HepG2 (cell line): ENCODE measurements around the gene XIAP. TPM values are rescaled to one million over a fixed set of nuclear protein-coding genes. Genes with fewer than 3 reads are reported as not detected.

Source experiments
- ESRRA ChIP-seq: sonication (generic); formaldehyde crosslinking; IDR thresholded peaks from 2 replicates; pipeline ENCODE4 v1.5.1; 2020; ENCODE audit warnings: mild to moderate bottlenecking, low read depth, missing genetic modification reagents
- GATAD2A ChIP-seq: IDR thresholded peaks from 2 replicates; pipeline ENCODE4 v1.6.1; 2016
- IRF1 ChIP-seq: sonication (generic); formaldehyde crosslinking; IDR thresholded peaks from 2 replicates; pipeline ENCODE4 v1.4.0; 2020; ENCODE audit warnings: low read depth, mild to moderate bottlenecking, missing genetic modification reagents
- IRX3 ChIP-seq: sonication (generic); formaldehyde crosslinking; IDR thresholded peaks from 2 replicates; pipeline ENCODE4 v1.8.1; 2023; ENCODE audit warnings: mild to moderate bottlenecking, low read depth, missing genetic modification reagents, borderline replicate concordance
- KAT7 ChIP-seq: IDR thresholded peaks from 2 replicates; pipeline ENCODE4 v1.6.1; 2018; ENCODE audit warnings: borderline replicate concordance, missing compliant biosample characterization
- LRRFIP1 ChIP-seq: sonication (generic); formaldehyde crosslinking; conservative IDR thresholded peaks from 2 replicates; pipeline ENCODE4 v1.4.0; 2020; ENCODE audit warnings: missing genetic modification reagents
- NFIB ChIP-seq: sonication (generic); formaldehyde crosslinking; IDR thresholded peaks from 2 replicates; pipeline ENCODE4 v1.9.0; 2021; ENCODE audit warnings: missing genetic modification reagents, mild to moderate bottlenecking, borderline replicate concordance
- PAXIP1 ChIP-seq: sonication (generic); formaldehyde crosslinking; conservative IDR thresholded peaks from 2 replicates; pipeline ENCODE4 v1.4.0; 2020; ENCODE audit warnings: mild to moderate bottlenecking, missing genetic modification reagents, moderate library complexity
- PHF21A ChIP-seq: sonication (generic); formaldehyde crosslinking; IDR thresholded peaks from 2 replicates; pipeline ENCODE4 v1.5.0; 2020; ENCODE audit warnings: mild to moderate bottlenecking, missing genetic modification reagents
- PRDM10 ChIP-seq: sonication (generic); formaldehyde crosslinking; IDR thresholded peaks from 2 replicates; pipeline ENCODE4 v1.4.0; 2020; ENCODE audit warnings: low read depth, missing genetic modification reagents
- RBM39 ChIP-seq: fragments of 200-400 bp; formaldehyde crosslinking; IDR thresholded peaks from one replicate; pipeline ENCODE4 v1.6.1; 2018; ENCODE audit warnings: antibody characterized with exemption, mild to moderate bottlenecking, low read depth, low read length; ENCODE audit not compliant: poor library complexity, severe bottlenecking
- RFXANK ChIP-seq: IDR thresholded peaks from 2 replicates; pipeline ENCODE4 v1.6.1; 2016
- TEAD3 ChIP-seq: optimal IDR thresholded peaks from 2 replicates; pipeline ENCODE3; 2016; ENCODE audit warnings: borderline replicate concordance
- ZC3H4 ChIP-seq: sonication (generic); formaldehyde crosslinking; IDR thresholded peaks from 2 replicates; pipeline ENCODE4 v1.4.0; 2020; ENCODE audit warnings: missing genetic modification reagents, borderline replicate concordance
- ZNF367 ChIP-seq: sonication (generic); formaldehyde crosslinking; IDR thresholded peaks from 2 replicates; pipeline ENCODE4 v1.4.0; 2020; ENCODE audit warnings: missing genetic modification reagents, borderline replicate concordance
- ZSCAN5A ChIP-seq: sonication (generic); formaldehyde crosslinking; IDR thresholded peaks from 2 replicates; pipeline ENCODE4 v1.8.0; 2022; ENCODE audit warnings: mild to moderate bottlenecking, missing genetic modification reagents, borderline replicate concordance
- polyA plus RNA-seq, 8 experiments: library from polyadenylated mRNA; depleted of rRNA in 3 of 8; stranded (reverse) in 7 of 8; unstranded in 1 of 8; fragments of >200 nt; fragmentation: Illumina TruSeq in 4 of 8; extraction: Trizol in 4 of 8; gene quantifications; 2 replicates each; pipeline versions ENCODE4 v1.2.1 to v1.2.3, GENCODE V29; 2011 to 2016; ENCODE audit warnings: low read depth in 4 of 8, missing spikeins in 1 of 8, mixed read lengths in 1 of 8; ENCODE audit not compliant: insufficient read depth in 1 of 8
- total RNA-seq, 5 experiments: library from RNA; depleted of rRNA; stranded (reverse); fragments of >200 nt; fragmentation: Illumina TruSeq; extraction: Trizol; gene quantifications; 2 replicates each; pipeline ENCODE4 v1.2.3, GENCODE V29; 2016; ENCODE audit warnings: low read depth in 1 of 5

The XIAP gene
- total and polyA plus RNA-seq, 2 of the 13 experiments (the other 11 are each of a cell fraction or from before 2014, with no cell fraction given) = 12.9 to 29.5 TPM

GRCh38 chrX:123822965-123823364 is 36.9 kb upstream of the XIAP start (continued):
- TF ChIP-seq LRRFIP1 (CRISPR knock-in tag) (no peak), TEAD3 (CRISPR knock-in tag) (peak; percentile 53), ZC3H4 (CRISPR knock-in tag) (no peak), PRDM10 (CRISPR knock-in tag) (no peak), ZSCAN5A (CRISPR knock-in tag) (no peak), IRX3 (CRISPR knock-in tag) (no peak), ZNF367 (CRISPR knock-in tag) (no peak), PAXIP1 (CRISPR knock-in tag) (peak; percentile 86), NFIB (CRISPR knock-in tag) (no peak), GATAD2A (CRISPR knock-in tag) (peak; percentile 83), PHF21A (CRISPR knock-in tag) (peak; percentile 59), ESRRA (CRISPR knock-in tag) (no peak), IRF1 (CRISPR knock-in tag) (no peak), RFXANK (CRISPR knock-in tag) (no peak), KAT7 (CRISPR knock-in tag) (no peak), RBM39 (no peak)
